ENCODE measurements around the gene PPP1R9B.

The PPP1R9B gene

GRCh38 chr17:50194934-50195865 is 44.7 kb upstream of the PPP1R9B start:
- no peak for ATAC-seq
- TF ChIP-seq CSRNP3 (CRISPR knock-in tag; IDR thresholded peaks at IDR 0.05) (no peak), BACH2 (CRISPR knock-in tag; IDR thresholded peaks at IDR 0.05; ENCODE audit: borderline replicate concordance) (no peak), SNAI2 (CRISPR knock-in tag; IDR thresholded peaks at IDR 0.05) (no peak), CSDC2 (CRISPR knock-in tag; IDR thresholded peaks at IDR 0.05) (no peak), RARB (CRISPR knock-in tag; IDR thresholded peaks at IDR 0.05) (no peak), TCF4 (CRISPR knock-in tag; IDR thresholded peaks at IDR 0.05; ENCODE audit: borderline replicate concordance) (no peak), ISL1 (CRISPR knock-in tag; IDR thresholded peaks at IDR 0.05) (no peak), GLIS3 (CRISPR knock-in tag; IDR thresholded peaks at IDR 0.05) (no peak), POU6F1 (CRISPR knock-in tag; IDR thresholded peaks at IDR 0.05; ENCODE audit: borderline replicate concordance, low read depth) (no peak), PPARA (CRISPR knock-in tag; IDR thresholded peaks at IDR 0.05; ENCODE audit: borderline replicate concordance) (no peak), ZFP3 (CRISPR knock-in tag; IDR thresholded peaks at IDR 0.05) (no peak), TOX (CRISPR knock-in tag; IDR thresholded peaks at IDR 0.05; ENCODE audit: borderline replicate concordance) (no peak), ZC3H10 (CRISPR knock-in tag; IDR thresholded peaks at IDR 0.05) (no peak), ZNF8 (CRISPR knock-in tag; IDR thresholded peaks at IDR 0.05) (no peak), ESRRG (CRISPR knock-in tag; IDR thresholded peaks at IDR 0.05) (no peak), OSR1 (CRISPR knock-in tag; IDR thresholded peaks at IDR 0.05) (no peak)
- TF ChIP-seq, protein P1, sequence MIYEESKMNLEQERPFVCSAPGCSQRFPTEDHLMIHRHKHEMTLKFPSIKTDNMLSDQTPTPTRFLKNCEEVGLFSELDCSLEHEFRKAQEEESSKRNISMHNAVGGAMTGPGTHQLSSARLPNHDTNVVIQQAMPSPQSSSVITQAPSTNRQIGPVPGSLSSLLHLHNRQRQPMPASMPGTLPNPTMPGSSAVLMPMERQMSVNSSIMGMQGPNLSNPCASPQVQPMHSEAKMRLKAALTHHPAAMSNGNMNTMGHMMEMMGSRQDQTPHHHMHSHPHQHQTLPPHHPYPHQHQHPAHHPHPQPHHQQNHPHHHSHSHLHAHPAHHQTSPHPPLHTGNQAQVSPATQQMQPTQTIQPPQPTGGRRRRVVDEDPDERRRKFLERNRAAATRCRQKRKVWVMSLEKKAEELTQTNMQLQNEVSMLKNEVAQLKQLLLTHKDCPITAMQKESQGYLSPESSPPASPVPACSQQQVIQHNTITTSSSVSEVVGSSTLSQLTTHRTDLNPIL (CRISPR knock-in tag; IDR thresholded peaks at IDR 0.05; ENCODE audit: low read depth) = no peak
- TF ChIP-seq, protein P2, sequence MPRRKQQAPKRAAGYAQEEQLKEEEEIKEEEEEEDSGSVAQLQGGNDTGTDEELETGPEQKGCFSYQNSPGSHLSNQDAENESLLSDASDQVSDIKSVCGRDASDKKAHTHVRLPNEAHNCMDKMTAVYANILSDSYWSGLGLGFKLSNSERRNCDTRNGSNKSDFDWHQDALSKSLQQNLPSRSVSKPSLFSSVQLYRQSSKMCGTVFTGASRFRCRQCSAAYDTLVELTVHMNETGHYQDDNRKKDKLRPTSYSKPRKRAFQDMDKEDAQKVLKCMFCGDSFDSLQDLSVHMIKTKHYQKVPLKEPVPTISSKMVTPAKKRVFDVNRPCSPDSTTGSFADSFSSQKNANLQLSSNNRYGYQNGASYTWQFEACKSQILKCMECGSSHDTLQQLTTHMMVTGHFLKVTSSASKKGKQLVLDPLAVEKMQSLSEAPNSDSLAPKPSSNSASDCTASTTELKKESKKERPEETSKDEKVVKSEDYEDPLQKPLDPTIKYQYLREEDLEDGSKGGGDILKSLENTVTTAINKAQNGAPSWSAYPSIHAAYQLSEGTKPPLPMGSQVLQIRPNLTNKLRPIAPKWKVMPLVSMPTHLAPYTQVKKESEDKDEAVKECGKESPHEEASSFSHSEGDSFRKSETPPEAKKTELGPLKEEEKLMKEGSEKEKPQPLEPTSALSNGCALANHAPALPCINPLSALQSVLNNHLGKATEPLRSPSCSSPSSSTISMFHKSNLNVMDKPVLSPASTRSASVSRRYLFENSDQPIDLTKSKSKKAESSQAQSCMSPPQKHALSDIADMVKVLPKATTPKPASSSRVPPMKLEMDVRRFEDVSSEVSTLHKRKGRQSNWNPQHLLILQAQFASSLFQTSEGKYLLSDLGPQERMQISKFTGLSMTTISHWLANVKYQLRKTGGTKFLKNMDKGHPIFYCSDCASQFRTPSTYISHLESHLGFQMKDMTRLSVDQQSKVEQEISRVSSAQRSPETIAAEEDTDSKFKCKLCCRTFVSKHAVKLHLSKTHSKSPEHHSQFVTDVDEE (CRISPR knock-in tag; IDR thresholded peaks at IDR 0.05) = no peak

DNA sequence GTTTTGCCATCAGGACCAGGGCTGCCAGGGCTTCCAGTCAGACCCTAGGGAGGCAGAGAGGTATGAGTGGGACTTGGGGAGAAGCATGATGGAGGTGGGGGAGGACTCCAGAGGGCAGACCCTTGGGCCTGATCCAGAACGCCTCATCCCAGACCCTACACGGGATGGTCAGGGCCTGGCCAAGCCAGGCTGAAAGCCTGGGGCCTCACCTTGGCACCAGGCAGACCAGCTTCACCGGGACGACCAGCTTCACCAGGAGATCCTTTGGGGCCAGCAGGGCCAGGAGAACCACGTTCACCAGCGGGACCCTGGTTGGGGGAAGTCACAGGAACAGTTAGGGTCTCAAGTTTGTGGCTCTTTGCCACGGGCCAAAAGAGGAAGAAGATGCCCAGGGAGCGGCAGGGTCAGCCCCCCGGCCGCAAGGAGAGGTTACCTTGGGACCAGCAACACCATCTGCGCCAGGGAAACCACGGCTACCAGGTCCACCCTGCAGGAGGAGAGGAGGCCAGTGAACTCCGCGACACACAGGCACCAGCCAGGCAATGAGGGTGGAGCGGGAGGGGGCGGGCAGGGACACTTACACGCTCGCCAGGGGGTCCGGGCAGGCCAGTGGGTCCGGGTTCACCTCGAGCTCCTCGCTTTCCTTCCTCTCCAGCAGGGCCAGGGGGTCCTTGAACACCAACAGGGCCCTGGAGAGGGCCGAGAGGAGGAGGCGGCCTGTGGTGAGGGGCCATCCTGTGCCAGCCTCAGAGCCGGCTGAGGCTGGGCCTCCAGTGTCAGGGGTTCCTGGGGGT is 43.9 kb upstream of the PPP1R9B start:
- no peak for TF ChIP-seq GLIS3 (CRISPR knock-in tag; IDR thresholded peaks at IDR 0.05)
- no peak for TF ChIP-seq ZFP30 (CRISPR knock-in tag; IDR thresholded peaks at IDR 0.05)
- no peak for TF ChIP-seq ARNTL (CRISPR knock-in tag; IDR thresholded peaks at IDR 0.05; ENCODE audit: borderline replicate concordance, low read depth)
- TF ChIP-seq ZNF565 (CRISPR knock-in tag; conservative IDR thresholded peaks at IDR 0.05; ENCODE audit: low read depth) = no peak
- TF ChIP-seq TOX (CRISPR knock-in tag; IDR thresholded peaks at IDR 0.05; ENCODE audit: borderline replicate concordance) = no peak
- TF ChIP-seq OSR1 (CRISPR knock-in tag; IDR thresholded peaks at IDR 0.05) = no peak
- TF ChIP-seq CSRNP3 (CRISPR knock-in tag; IDR thresholded peaks at IDR 0.05) = no peak
- no peak for TF ChIP-seq RARB (CRISPR knock-in tag; IDR thresholded peaks at IDR 0.05)
- no peak for TF ChIP-seq CSDC2 (CRISPR knock-in tag; IDR thresholded peaks at IDR 0.05)
- TF ChIP-seq, protein P2 (CRISPR knock-in tag; IDR thresholded peaks at IDR 0.05) = no peak
- no peak for TF ChIP-seq ZNF70 (CRISPR knock-in tag; IDR thresholded peaks at IDR 0.05)
- no peak for ATAC-seq

Measured in SK-N-SH treated with all-trans-retinoic acid at 6 μM for 48 hours (cell line).